K562 (cell line): ENCODE results near the gene ASPHD1. TPM values are rescaled to one million over a fixed set of nuclear protein-coding genes. Genes with fewer than 3 reads are reported as not detected.

Experiments
- BRD4 ChIP-seq: fragments of 200-600 bp; sonication (generic); IDR thresholded peaks from 2 replicates; pipeline ENCODE4 v1.6.1; 2017; ENCODE audit warnings: inconsistent platforms
- RFX1 ChIP-seq: fragments of 450-650 bp; IDR thresholded peaks from 2 replicates; pipeline ENCODE4 v1.6.1; 2016; ENCODE audit warnings: mild to moderate bottlenecking, moderate library complexity
- ZNF184 ChIP-seq: sonication (generic); formaldehyde crosslinking; IDR thresholded peaks from 2 replicates; pipeline ENCODE4 v1.5.0; 2020; ENCODE audit warnings: missing genetic modification reagents
- ZNF224 ChIP-seq: sonication (generic); formaldehyde crosslinking; IDR thresholded peaks from 2 replicates; pipeline ENCODE4 v1.8.0; 2022; ENCODE audit warnings: mild to moderate bottlenecking, missing genetic modification reagents
- polyA plus RNA-seq, 8 experiments: library from polyadenylated mRNA; depleted of rRNA in 4 of 8; stranded (reverse) in 5 of 8; unstranded in 3 of 8; fragments of >200 nt; fragmentation: Nextera tagmentation in 2 of 8; fragmentation: Illumina TruSeq in 1 of 8; extraction: Ambion mirVana in 2 of 8; extraction: Trizol in 1 of 8; gene quantifications; 2 replicates each; pipeline versions ENCODE4 v1.2.1 to v1.2.3, GENCODE V29; 2011 to 2014; ENCODE audit warnings: inconsistent platforms in 1 of 8, missing spikeins in 1 of 8
- total RNA-seq, 7 experiments: library from RNA; depleted of rRNA in 6 of 7; stranded (reverse); fragments of >200 nt in 6 of 7; fragmentation: Illumina TruSeq in 2 of 7; extraction: Trizol in 2 of 7; gene quantifications; 2 replicates each; pipeline versions ENCODE4 v1.2.1 to v1.2.3, GENCODE V29; 2011 to 2021; ENCODE audit warnings: low replicate concordance in 1 of 7
- TF ChIP-seq, protein P1 (sequence below): fragments of 450-650 bp; IDR thresholded peaks from 2 replicates; pipeline ENCODE4 v1.6.1; 2016; ENCODE audit warnings: antibody characterized with exemption
- TF ChIP-seq, protein P2 (sequence below), 3 experiments: fragments of 200-800 bp in 1 of 3; sonication (Bioruptor generic) in 1 of 3; sonication (generic) in 1 of 3; formaldehyde crosslinking in 1 of 3; IDR thresholded peaks; 2 replicates each; pipeline versions ENCODE4 v1.6.1 to v1.8.0; 2016 to 2022; ENCODE audit warnings: mild to moderate bottlenecking in 2 of 3, missing compliant biosample characterization in 2 of 3, missing genetic modification characterization in 2 of 3, missing genetic modification reagents in 1 of 3
- TF ChIP-seq, protein P3 (sequence below): sonication (generic); formaldehyde crosslinking; IDR thresholded peaks from 2 replicates; pipeline ENCODE4 v1.8.1; 2023; ENCODE audit warnings: missing genetic modification reagents, mild to moderate bottlenecking, borderline replicate concordance
- TF ChIP-seq, protein P4 (sequence below): fragments of 200-800 bp; sonication (Bioruptor generic); IDR thresholded peaks from 2 replicates; pipeline ENCODE4 v1.6.1; 2017; ENCODE audit warnings: missing genetic modification characterization, missing compliant biosample characterization

ASPHD1 gene
- total and polyA plus RNA-seq, 9 of the 15 experiments (the other 6 are each of a cell fraction or from before 2014, with no cell fraction given), result 0.03 to 0.70 (median 0.24) TPM; not detected in 5

DNA sequence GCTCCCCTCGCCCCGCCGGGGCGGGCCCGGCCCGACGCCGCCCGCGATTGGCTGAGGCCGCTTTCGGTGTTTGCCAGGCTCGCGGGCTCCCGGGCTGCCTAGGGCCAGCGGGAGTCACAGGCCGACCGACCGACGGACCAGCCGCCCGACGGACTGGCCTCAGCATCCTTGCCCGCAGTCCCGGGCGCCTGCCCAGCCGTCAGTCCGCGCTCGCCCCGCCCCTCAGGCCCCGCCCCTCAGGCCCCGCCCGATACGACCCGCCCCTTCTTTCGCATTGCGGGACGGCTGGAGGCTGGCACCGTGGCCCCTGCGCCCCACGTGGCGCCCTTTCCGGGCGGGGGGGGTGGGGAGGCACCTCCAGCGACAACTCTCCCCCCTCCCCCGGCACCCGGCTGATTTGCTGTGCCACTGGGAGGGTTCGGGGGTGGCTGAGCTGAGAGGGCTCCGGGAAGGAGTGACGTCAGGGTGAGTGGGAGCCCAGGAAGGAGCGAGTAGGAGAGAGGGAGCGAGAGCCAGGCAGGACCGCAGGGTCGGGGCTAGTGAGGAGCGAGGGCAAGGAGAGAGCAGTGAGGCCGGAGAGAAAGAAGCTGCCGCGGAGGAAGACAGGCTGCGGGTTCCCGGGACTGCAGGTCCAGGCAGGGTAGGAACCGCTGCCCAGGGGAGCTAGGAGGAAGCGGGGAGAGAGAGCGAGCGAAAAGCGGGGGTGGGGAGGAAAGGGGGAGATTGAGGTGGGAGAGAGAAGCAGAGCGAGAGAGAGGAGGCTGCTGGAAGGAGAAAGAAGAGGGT lies at the start of gene ASPHD1 (continued):
- TF ChIP-seq, protein P1, sequence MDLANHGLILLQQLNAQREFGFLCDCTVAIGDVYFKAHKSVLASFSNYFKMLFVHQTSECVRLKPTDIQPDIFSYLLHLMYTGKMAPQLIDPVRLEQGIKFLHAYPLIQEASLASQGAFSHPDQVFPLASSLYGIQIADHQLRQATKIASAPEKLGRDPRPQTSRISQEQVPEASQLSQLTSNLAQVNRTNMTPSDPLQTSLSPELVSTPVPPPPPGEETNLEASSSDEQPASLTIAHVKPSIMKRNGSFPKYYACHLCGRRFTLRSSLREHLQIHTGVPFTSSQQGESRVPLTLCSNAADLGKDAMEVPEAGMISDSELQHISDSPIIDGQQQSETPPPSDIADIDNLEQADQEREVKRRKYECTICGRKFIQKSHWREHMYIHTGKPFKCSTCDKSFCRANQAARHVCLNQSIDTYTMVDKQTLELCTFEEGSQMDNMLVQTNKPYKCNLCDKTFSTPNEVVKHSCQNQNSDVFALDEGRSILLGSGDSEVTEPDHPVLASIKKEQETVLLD, result no peak
- TF ChIP-seq ZNF184 (CRISPR knock-in tag) (no peak), RFX1 (no peak), ZNF224 (CRISPR knock-in tag) (0 out of 2 replicates have a peak, but pooled peaks have one; percentile 27), BRD4 (no peak)
- TF ChIP-seq, protein P2, sequence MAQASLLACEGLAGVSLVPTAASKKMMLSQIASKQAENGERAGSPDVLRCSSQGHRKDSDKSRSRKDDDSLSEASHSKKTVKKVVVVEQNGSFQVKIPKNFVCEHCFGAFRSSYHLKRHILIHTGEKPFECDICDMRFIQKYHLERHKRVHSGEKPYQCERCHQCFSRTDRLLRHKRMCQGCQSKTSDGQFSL (CRISPR knock-in tag; IDR thresholded peaks at IDR 0.05), result no peak
- TF ChIP-seq, protein P2 (tag; IDR thresholded peaks at IDR 0.05), result no peak
- TF ChIP-seq, protein P3, sequence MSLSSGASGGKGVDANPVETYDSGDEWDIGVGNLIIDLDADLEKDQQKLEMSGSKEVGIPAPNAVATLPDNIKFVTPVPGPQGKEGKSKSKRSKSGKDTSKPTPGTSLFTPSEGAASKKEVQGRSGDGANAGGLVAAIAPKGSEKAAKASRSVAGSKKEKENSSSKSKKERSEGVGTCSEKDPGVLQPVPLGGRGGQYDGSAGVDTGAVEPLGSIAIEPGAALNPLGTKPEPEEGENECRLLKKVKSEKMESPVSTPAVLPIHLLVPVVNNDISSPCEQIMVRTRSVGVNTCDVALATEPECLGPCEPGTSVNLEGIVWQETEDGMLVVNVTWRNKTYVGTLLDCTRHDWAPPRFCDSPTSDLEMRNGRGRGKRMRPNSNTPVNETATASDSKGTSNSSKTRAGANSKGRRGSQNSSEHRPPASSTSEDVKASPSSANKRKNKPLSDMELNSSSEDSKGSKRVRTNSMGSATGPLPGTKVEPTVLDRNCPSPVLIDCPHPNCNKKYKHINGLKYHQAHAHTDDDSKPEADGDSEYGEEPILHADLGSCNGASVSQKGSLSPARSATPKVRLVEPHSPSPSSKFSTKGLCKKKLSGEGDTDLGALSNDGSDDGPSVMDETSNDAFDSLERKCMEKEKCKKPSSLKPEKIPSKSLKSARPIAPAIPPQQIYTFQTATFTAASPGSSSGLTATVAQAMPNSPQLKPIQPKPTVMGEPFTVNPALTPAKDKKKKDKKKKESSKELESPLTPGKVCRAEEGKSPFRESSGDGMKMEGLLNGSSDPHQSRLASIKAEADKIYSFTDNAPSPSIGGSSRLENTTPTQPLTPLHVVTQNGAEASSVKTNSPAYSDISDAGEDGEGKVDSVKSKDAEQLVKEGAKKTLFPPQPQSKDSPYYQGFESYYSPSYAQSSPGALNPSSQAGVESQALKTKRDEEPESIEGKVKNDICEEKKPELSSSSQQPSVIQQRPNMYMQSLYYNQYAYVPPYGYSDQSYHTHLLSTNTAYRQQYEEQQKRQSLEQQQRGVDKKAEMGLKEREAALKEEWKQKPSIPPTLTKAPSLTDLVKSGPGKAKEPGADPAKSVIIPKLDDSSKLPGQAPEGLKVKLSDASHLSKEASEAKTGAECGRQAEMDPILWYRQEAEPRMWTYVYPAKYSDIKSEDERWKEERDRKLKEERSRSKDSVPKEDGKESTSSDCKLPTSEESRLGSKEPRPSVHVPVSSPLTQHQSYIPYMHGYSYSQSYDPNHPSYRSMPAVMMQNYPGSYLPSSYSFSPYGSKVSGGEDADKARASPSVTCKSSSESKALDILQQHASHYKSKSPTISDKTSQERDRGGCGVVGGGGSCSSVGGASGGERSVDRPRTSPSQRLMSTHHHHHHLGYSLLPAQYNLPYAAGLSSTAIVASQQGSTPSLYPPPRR, result no peak
- TF ChIP-seq, protein P4, sequence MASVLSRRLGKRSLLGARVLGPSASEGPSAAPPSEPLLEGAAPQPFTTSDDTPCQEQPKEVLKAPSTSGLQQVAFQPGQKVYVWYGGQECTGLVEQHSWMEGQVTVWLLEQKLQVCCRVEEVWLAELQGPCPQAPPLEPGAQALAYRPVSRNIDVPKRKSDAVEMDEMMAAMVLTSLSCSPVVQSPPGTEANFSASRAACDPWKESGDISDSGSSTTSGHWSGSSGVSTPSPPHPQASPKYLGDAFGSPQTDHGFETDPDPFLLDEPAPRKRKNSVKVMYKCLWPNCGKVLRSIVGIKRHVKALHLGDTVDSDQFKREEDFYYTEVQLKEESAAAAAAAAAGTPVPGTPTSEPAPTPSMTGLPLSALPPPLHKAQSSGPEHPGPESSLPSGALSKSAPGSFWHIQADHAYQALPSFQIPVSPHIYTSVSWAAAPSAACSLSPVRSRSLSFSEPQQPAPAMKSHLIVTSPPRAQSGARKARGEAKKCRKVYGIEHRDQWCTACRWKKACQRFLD (CRISPR knock-in tag), result peak; percentile 82; the same call in 1 of the 2 replicates
